ENCODE results near the gene ADGRG7.

GRCh38 chr3:100719136-100719535 is 109.7 kb downstream of the ADGRG7 start:
- no peak for TF ChIP-seq CTCF (IDR thresholded peaks at IDR 0.05)
- TF ChIP-seq POLR2A (IDR thresholded peaks at IDR 0.05): no peak
- no peak for TF ChIP-seq POLR2AphosphoS5 (IDR thresholded peaks at IDR 0.05)
- TF ChIP-seq EP300 (IDR thresholded peaks at IDR 0.05; ENCODE audit: low read depth): no peak

Data from transverse colon (tissue), 4 donors.